Heart left ventricle (tissue), 16 donors: Measurements from ENCODE around the gene IL32. TPM values are rescaled to one million over a fixed set of nuclear protein-coding genes. Genes with fewer than 3 reads are reported as not detected.

Source experiments
- ATAC-seq, 4 donors: fragments of 200-7000 bp; cut with Tn5 transposase; one replicate each; pipeline ENCODE4 v1.9.1; 2020 to 2022; ENCODE audit warnings: moderate library complexity in 4 of 4, mild to moderate bottlenecking in 3 of 4, moderate number of reproducible peaks in 1 of 4
- DNase-seq, 5 donors: peaks; one replicate each; pipeline ENCODE4 v3.0.0-alpha.2; 2020
- H3K27ac ChIP-seq, 12 donors: fragments of 200-600 bp; sonication (generic) in 4 of 12; one replicate each; pipeline versions ENCODE4 v1.5.0 to v1.8.0; 2016 to 2022; ENCODE audit warnings: mild to moderate bottlenecking in 2 of 12
- H3K27me3 ChIP-seq, 9 donors: fragments of 200-600 bp; sonication (generic) in 2 of 9; one replicate each; pipeline versions ENCODE4 v1.5.1 to v1.8.0; 2016 to 2022; ENCODE audit warnings: mild to moderate bottlenecking in 3 of 9
- H3K36me3 ChIP-seq, 9 donors: fragments of 200-600 bp; sonication (generic) in 2 of 9; one replicate each; pipeline versions ENCODE4 v1.5.0 to v1.8.0; 2018 to 2022; ENCODE audit warnings: mild to moderate bottlenecking in 2 of 9
- H3K4me1 ChIP-seq, 12 donors: fragments of 200-600 bp; sonication (generic) in 4 of 12; one replicate each; pipeline versions ENCODE4 v1.5.0 to v1.8.0; 2016 to 2022; ENCODE audit warnings: mild to moderate bottlenecking in 3 of 12
- H3K4me3 ChIP-seq, 12 donors: fragments of 200-600 bp; sonication (generic) in 4 of 12; one replicate each; pipeline versions ENCODE4 v1.5.0 to v1.8.0; 2017 to 2022; ENCODE audit warnings: mild to moderate bottlenecking in 9 of 12, moderate library complexity in 4 of 12
- H3K9me3 ChIP-seq, 12 donors: fragments of 200-600 bp; sonication (generic) in 4 of 12; one replicate each; pipeline versions ENCODE4 v1.5.0 to v1.8.0; 2016 to 2022; ENCODE audit warnings: mild to moderate bottlenecking in 1 of 12
- CTCF ChIP-seq, 12 donors: fragments of 200-600 bp; sonication (generic) in 4 of 12; IDR thresholded peaks; one replicate each; pipeline versions ENCODE4 v1.5.0 to v1.8.0; 2018 to 2022; ENCODE audit warnings: antibody characterized with exemption in 12 of 12, mild to moderate bottlenecking in 5 of 12
- POLR2A ChIP-seq, 2 donors: fragments of 450-650 bp; IDR thresholded peaks; one replicate each; pipeline ENCODE4 v1.6.1; 2017; ENCODE audit warnings: antibody characterized with exemption in 2 of 2, mild to moderate bottlenecking in 2 of 2, moderate library complexity in 2 of 2
- WGBS, 4 donors: extraction: QIAGEN DNeasy Blood & Tissue Kit in 2 of 4; methylation state at CpG; one replicate each; pipeline versions ENCODE4 v1.1.5 to v1.1.7; 2013 to 2018; 5-methylcytosine and 5-hydroxymethylcytosine counted together
- intact Hi-C, 10 donors: fragments of 100-400 bp; cut with DNase I; formaldehyde crosslinking; loops; one replicate each; pipeline versions ENCODE4 v1.11.1 to v1.14.2; 2022
- polyA plus RNA-seq, 2 donors: library from polyadenylated mRNA; stranded (reverse); fragments of 200-250 nt; gene quantifications; one replicate each; pipeline ENCODE4 v1.2.3, GENCODE V29; 2013
- total RNA-seq, 9 donors: library from RNA; depleted of rRNA in 2 of 9; stranded (reverse); fragments of >200 nt in 2 of 9; fragmentation: NEBNext Ultra II Directional in 3 of 9; extraction: Animal tissue kit (Norgen Biotek cat#: 25700) in 3 of 9; gene quantifications; one replicate each; pipeline versions ENCODE4 v1.1.0 to v1.2.4, GENCODE V29; 2016 to 2023
- donor health status: ischemic (EF 13 %, LVEDD 7.1; RV severe dilation, severe dysfunction).
- donor health status: healthy with polysubstance abuse.
- donor health status: DM: no; HTN: yes; CAD: no.
- donor health status: DM: no; HTN: no; CAD: no.
- donor health status: ischemic (EF 25% LVEDD 6.9; RV normal size, moderate dysfunction).
- donor health status: ischemic (EF 25% LVEDD 5.7; RV mildly dilated, moderate dysfunction).
- donor health status: healthy.
- donor health status: DM: yes; HTN: yes; CAD: no.
- donor health status: ischemic (EF 35%, LVEDD 5.7; RV mildly dilated, moderate dysfunction).
- donor health status: nonischemic (EF 11% LVEDD 7.7; RV severe dilation, severe dysfunction).
- donor health status: DM: yes; HTN: yes; CAD: no.
- donor health status: PGD.
- donor health status: ischemic (EF 29% LVEDD 5.4; RV normal size, mild dysfunction).
- donor health status: nonischemic (EF 23%, LVEDD 6.1; RV moderate dilation, normal function).

Gene IL32
- total and polyA plus RNA-seq, 11 donors: 20.6 to 241 (median 59.2) TPM

GRCh38 chr16:3087243-3088235 lies 22.1 kb downstream of the IL32 start:
- Histone ChIP-seq H3K27ac (peak overlapping the region; percentile 59 to 94 (median 86)), H3K4me1 (peaks cover 4 to 43% (median 19%) of the 10 kb centered on the region in 12 donors), H3K4me3 (peak overlapping the region in 11 of 12 donors; percentile 14 to 63 (median 51)), H3K36me3 (no peaks in the 10 kb centered on the region), H3K9me3 (no peaks in the 10 kb centered on the region), H3K27me3 (peaks cover 0 to 7% (median 0%) of the 10 kb centered on the region in 9 donors)
- peak; percentile 59 to 84 (median 66) for DNase-seq
- ATAC-seq: peak; percentile 72 to 90 (median 74)
- WGBS, 4 donors: 35 to 50% (median 41%) methylated on average over 14 to 18 of the region's 18 CpGs
- TF ChIP-seq CTCF (IDR thresholded peaks at IDR 0.05): peak in 8 of 12 donors; percentile 11 to 45 (median 28)
- TF ChIP-seq POLR2A (IDR thresholded peaks at IDR 0.05): peak in 1 of 2 donors; percentile 13
- intact Hi-C loops: loop anchor here in 2 of 10 donors (2.0 to 5.0 kb wide), 3 partner anchors 23 to 35 kb away; partner anchors contain the start of gene IL32 (in 1 of the 2)

GRCh38 chr16:3088450-3088849 lies 23.0 kb downstream of the IL32 start:
- peaks cover 4 to 43% (median 19%) of the 10 kb centered on the region in 12 donors for H3K4me1 ChIP-seq
- no peak for TF ChIP-seq CTCF (IDR thresholded peaks at IDR 0.05)
- ATAC-seq (no peak), DNase-seq (no peak)
- H3K4me3 ChIP-seq: no peak overlapping the region
- intact Hi-C loops: loop anchor here in 1 of 10 donors (5.0 kb wide), 1 partner anchor 34 kb away; no protein-coding TSS in a partner anchor
- peak overlapping the region in 9 of 12 donors; percentile 81 to 94 (median 88) for H3K27ac ChIP-seq
- no peaks in the 10 kb centered on the region for H3K9me3 ChIP-seq
- no peaks in the 10 kb centered on the region for H3K36me3 ChIP-seq
- 48 to 61% (median 55%) methylated on average over 7 of the region's 7 CpGs for WGBS, 4 donors
- peaks cover 0 to 11% (median 0%) of the 10 kb centered on the region in 9 donors for H3K27me3 ChIP-seq

- peaks cover 0 to 11% (median 0%) of the 10 kb centered on the region in 9 donors for H3K27me3 ChIP-seq
Observed at GRCh38 chr16:3088925-3089716, 23.7 kb downstream of the IL32 start.

More at GRCh38 chr16:3088925-3089716, 23.7 kb downstream of the IL32 start:
- Histone ChIP-seq H3K27ac (peak overlapping the region in 2 of 12 donors; percentile 84 to 88), H3K4me1 (peaks cover 4 to 43% (median 19%) of the 10 kb centered on the region in 12 donors), H3K4me3 (no peak overlapping the region), H3K9me3 (no peaks in the 10 kb centered on the region), H3K36me3 (no peaks in the 10 kb centered on the region)
- ATAC-seq (no peak), DNase-seq (no peak)
- 93 to 95% (median 94%) methylated on average over 65 to 71 of the region's 71 CpGs for WGBS, 4 donors
- TF ChIP-seq CTCF (IDR thresholded peaks at IDR 0.05): no peak
- TF ChIP-seq POLR2A (IDR thresholded peaks at IDR 0.05): no peak
- intact Hi-C loops: loop anchor here in 1 of 10 donors (5.0 kb wide), 1 partner anchor 33 kb away; no protein-coding TSS in a partner anchor
